ENCODE data around the gene PSEN2.

Gene PSEN2

DNA sequence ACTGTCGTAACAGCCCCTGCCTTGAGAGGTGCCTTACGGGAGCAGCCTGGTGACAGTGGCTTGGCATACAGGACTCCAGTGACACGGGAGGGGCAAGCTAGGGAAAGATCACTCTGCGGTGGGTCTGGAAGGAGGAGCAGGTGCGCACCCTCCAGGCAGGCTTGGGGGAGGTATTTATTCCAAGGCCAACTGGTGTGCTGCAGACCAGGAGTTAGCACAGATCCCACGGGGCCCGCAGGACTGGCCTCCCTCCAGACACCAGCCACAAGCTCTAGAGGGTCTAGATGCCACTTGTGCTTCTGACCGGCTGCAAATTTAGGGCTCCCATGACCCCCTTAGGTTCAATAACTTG is 22.1 kb downstream of the PSEN2 start:
- Histone ChIP-seq H4K20me1 (ENCODE audit: insufficient read depth, low read length) (no peaks in the 10 kb centered on the region), H3K4me1 (ENCODE audit: low read length) (no peaks in the 10 kb centered on the region), H3K9me3 (ENCODE audit: insufficient read depth, low read length) (no peaks in the 10 kb centered on the region), H3K79me2 (ENCODE audit: low read length) (no peaks in the 10 kb centered on the region), H3K9ac (ENCODE audit: low read length) (no peak overlapping the region), H3K27me3 (ENCODE audit: low read depth, low read length) (no peaks in the 10 kb centered on the region), H3K4me2 (ENCODE audit: low read length) (no peak overlapping the region), H3K27ac (ENCODE audit: low read length) (no peak overlapping the region), H2AFZ (ENCODE audit: low read depth, low read length) (no peak overlapping the region), H3K4me3 (ENCODE audit: low read length) (no peak overlapping the region), H3K36me3 (replicated peaks; ENCODE audit: low read depth, low read length) (no peaks in the 10 kb centered on the region)
- TF ChIP-seq EZH2phosphoT487 (IDR thresholded peaks at IDR 0.05; ENCODE audit: low read depth), result no peak
- TF ChIP-seq, protein P1, sequence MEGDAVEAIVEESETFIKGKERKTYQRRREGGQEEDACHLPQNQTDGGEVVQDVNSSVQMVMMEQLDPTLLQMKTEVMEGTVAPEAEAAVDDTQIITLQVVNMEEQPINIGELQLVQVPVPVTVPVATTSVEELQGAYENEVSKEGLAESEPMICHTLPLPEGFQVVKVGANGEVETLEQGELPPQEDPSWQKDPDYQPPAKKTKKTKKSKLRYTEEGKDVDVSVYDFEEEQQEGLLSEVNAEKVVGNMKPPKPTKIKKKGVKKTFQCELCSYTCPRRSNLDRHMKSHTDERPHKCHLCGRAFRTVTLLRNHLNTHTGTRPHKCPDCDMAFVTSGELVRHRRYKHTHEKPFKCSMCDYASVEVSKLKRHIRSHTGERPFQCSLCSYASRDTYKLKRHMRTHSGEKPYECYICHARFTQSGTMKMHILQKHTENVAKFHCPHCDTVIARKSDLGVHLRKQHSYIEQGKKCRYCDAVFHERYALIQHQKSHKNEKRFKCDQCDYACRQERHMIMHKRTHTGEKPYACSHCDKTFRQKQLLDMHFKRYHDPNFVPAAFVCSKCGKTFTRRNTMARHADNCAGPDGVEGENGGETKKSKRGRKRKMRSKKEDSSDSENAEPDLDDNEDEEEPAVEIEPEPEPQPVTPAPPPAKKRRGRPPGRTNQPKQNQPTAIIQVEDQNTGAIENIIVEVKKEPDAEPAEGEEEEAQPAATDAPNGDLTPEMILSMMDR (IDR thresholded peaks at IDR 0.05; ENCODE audit: low read depth, low read length), result no peak

DNA sequence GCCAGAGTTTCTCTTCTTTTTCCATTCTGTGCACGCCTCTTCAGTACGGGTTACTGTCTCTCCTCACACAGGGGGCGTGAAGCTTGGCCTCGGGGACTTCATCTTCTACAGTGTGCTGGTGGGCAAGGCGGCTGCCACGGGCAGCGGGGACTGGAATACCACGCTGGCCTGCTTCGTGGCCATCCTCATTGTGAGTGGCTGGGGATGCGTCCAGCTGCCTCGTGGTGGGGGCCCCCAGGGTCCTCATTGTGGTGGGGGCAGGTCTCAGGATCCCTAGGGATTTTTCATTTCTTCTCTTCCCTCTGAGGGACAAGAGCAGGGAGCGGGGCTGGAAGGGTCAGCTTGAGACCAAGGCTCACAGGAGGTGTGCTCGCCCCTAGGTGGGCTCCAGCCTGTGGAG is 23.5 kb downstream of the PSEN2 start:
- Histone ChIP-seq H2AFZ (ENCODE audit: low read depth, low read length) (no peak overlapping the region), H4K20me1 (ENCODE audit: insufficient read depth, low read length) (no peaks in the 10 kb centered on the region), H3K9me3 (ENCODE audit: insufficient read depth, low read length) (no peaks in the 10 kb centered on the region), H3K4me3 (ENCODE audit: low read length) (no peak overlapping the region), H3K4me1 (ENCODE audit: low read length) (no peaks in the 10 kb centered on the region), H3K27me3 (ENCODE audit: low read depth, low read length) (no peaks in the 10 kb centered on the region), H3K36me3 (replicated peaks; ENCODE audit: low read depth, low read length) (no peaks in the 10 kb centered on the region), H3K9ac (ENCODE audit: low read length) (no peak overlapping the region), H3K79me2 (ENCODE audit: low read length) (no peaks in the 10 kb centered on the region), H3K4me2 (ENCODE audit: low read length) (no peak overlapping the region), H3K27ac (ENCODE audit: low read length) (no peak overlapping the region)
- TF ChIP-seq, protein P1 (IDR thresholded peaks at IDR 0.05; ENCODE audit: low read depth, low read length), result no peak

DNA sequence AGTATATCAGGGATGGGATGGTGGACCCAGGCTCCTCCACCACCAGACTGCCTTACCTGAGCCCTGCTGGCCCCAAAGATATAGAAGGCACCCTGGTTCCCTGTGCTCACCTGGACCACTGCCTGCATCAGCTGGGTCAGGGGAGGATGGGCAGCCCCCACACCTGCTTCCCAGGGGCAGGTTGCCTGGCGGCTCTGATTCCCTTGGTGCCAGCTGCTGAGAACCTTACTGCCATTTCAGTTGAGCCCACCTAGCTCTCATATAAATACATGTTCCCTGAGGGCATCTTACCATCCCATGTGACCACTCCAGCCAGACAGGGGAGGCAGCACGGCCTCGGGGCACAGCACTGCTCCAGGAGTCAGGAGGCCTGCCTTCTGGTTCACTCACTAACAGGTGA is 24.4 kb downstream of the PSEN2 start:
- no peak overlapping the region for H3K9ac ChIP-seq (ENCODE audit: low read length)
- no peaks in the 10 kb centered on the region for H3K4me1 ChIP-seq (ENCODE audit: low read length)
- H3K27ac ChIP-seq (ENCODE audit: low read length), result no peak overlapping the region
- H3K4me3 ChIP-seq (ENCODE audit: low read length), result no peak overlapping the region
- H2AFZ ChIP-seq (ENCODE audit: low read depth, low read length), result no peak overlapping the region
- no peaks in the 10 kb centered on the region for H3K9me3 ChIP-seq (ENCODE audit: insufficient read depth, low read length)
- no peaks in the 10 kb centered on the region for H3K27me3 ChIP-seq (ENCODE audit: low read depth, low read length)
- no peaks in the 10 kb centered on the region for H4K20me1 ChIP-seq (ENCODE audit: insufficient read depth, low read length)
- no peaks in the 10 kb centered on the region for H3K79me2 ChIP-seq (ENCODE audit: low read length)
- TF ChIP-seq, protein P1 (IDR thresholded peaks at IDR 0.05; ENCODE audit: low read depth, low read length), result no peak
- TF ChIP-seq EZH2phosphoT487 (IDR thresholded peaks at IDR 0.05; ENCODE audit: low read depth), result no peak
- no peak overlapping the region for H3K4me2 ChIP-seq (ENCODE audit: low read length)
- H3K36me3 ChIP-seq (replicated peaks; ENCODE audit: low read depth, low read length), result no peaks in the 10 kb centered on the region

DNA sequence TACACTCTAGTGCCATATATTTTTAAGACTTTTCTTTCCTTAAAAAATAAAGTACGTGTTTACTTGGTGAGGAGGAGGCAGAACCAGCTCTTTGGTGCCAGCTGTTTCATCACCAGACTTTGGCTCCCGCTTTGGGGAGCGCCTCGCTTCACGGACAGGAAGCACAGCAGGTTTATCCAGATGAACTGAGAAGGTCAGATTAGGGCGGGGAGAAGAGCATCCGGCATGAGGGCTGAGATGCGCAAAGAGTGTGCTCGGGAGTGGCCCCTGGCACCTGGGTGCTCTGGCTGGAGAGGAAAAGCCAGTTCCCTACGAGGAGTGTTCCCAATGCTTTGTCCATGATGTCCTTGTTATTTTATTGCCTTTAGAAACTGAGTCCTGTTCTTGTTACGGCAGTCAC is 25.2 kb downstream of the PSEN2 start:
- Histone ChIP-seq H3K79me2 (ENCODE audit: low read length) (no peaks in the 10 kb centered on the region), H3K4me2 (ENCODE audit: low read length) (no peak overlapping the region), H4K20me1 (ENCODE audit: insufficient read depth, low read length) (no peaks in the 10 kb centered on the region), H3K27ac (ENCODE audit: low read length) (no peak overlapping the region), H3K4me3 (ENCODE audit: low read length) (no peak overlapping the region), H2AFZ (ENCODE audit: low read depth, low read length) (no peak overlapping the region), H3K36me3 (replicated peaks; ENCODE audit: low read depth, low read length) (no peaks in the 10 kb centered on the region), H3K27me3 (ENCODE audit: low read depth, low read length) (no peaks in the 10 kb centered on the region), H3K9me3 (ENCODE audit: insufficient read depth, low read length) (no peaks in the 10 kb centered on the region), H3K9ac (ENCODE audit: low read length) (no peak overlapping the region), H3K4me1 (ENCODE audit: low read length) (no peaks in the 10 kb centered on the region)
- TF ChIP-seq, protein P1 (IDR thresholded peaks at IDR 0.05; ENCODE audit: low read depth, low read length), result no peak
- no peak for TF ChIP-seq EZH2phosphoT487 (IDR thresholded peaks at IDR 0.05; ENCODE audit: low read depth)
